ENCODE data around the gene RGS21. TPM values are rescaled to one million over a fixed set of nuclear protein-coding genes. Genes with fewer than 3 reads are reported as not detected.
A peak's percentile ranks its signal among the peaks of the same experiment; 100 is the strongest.

The RGS21 gene
- total and polyA plus RNA-seq, 10 of the 15 experiments (the other 5 are each of a cell fraction or from before 2014, with no cell fraction given): not detected

DNA sequence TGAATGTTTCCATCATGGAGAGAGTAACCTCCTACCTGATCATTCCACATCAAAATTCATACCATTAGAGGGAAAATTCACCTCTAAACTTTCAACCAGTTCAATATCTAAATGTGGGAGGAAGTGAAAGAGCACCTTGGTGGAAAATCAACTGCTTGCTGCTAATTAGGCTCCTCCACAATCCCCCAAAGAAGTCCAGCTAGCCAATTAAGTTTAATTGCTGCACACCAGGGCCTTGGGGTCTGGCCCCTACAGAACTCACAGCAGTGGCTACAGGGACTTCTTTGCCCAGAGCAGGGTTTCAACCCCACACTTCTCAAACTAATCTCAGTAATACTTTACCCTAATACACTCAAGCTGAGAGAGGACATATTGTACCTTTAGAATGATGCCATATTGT is 62.1 kb downstream of the RGS21 start (continued):
- TF ChIP-seq SIX5 (IDR thresholded peaks at IDR 0.05; ENCODE audit: low read depth, low read length, severe bottlenecking) (no peak), EED (IDR thresholded peaks at IDR 0.05; ENCODE audit: low read depth) (no peak), KLF5 (IDR thresholded peaks at IDR 0.05; ENCODE audit: partially characterized antibody) (no peak), IRF4 (IDR thresholded peaks at IDR 0.05; ENCODE audit: low read depth, low read length) (no peak), ETV6 (conservative IDR thresholded peaks at IDR 0.05 in 1 of 2, IDR thresholded peaks at IDR 0.05 in 1 of 2; ENCODE audit: borderline replicate concordance in 1 of 2, low read depth in 1 of 2) (no peak), SREBF1 (IDR thresholded peaks at IDR 0.05; ENCODE audit: low read length) (no peak), HDGF (IDR thresholded peaks at IDR 0.05) (no peak), YY1 (IDR thresholded peaks at IDR 0.05; ENCODE audit: low read depth, low read length) (no peak), SPI1 (IDR thresholded peaks at IDR 0.05; ENCODE audit: borderline replicate concordance, insufficient read depth, low read depth, low read length) (peak; percentile 58; the same call in 1 of the 2 replicates), BACH1 (IDR thresholded peaks at IDR 0.05; ENCODE audit: borderline replicate concordance) (no peak), SUZ12 (IDR thresholded peaks at IDR 0.05; ENCODE audit: unreplicated experiment) (no peak), ZNF24 (IDR thresholded peaks at IDR 0.05) (no peak), IKZF2 (IDR thresholded peaks at IDR 0.05) (peak; percentile 21 to 30; a peak in 1 of 4 replicates), TCF7 (IDR thresholded peaks at IDR 0.05; ENCODE audit: borderline replicate concordance) (no peak)
- TF ChIP-seq, protein P1, sequence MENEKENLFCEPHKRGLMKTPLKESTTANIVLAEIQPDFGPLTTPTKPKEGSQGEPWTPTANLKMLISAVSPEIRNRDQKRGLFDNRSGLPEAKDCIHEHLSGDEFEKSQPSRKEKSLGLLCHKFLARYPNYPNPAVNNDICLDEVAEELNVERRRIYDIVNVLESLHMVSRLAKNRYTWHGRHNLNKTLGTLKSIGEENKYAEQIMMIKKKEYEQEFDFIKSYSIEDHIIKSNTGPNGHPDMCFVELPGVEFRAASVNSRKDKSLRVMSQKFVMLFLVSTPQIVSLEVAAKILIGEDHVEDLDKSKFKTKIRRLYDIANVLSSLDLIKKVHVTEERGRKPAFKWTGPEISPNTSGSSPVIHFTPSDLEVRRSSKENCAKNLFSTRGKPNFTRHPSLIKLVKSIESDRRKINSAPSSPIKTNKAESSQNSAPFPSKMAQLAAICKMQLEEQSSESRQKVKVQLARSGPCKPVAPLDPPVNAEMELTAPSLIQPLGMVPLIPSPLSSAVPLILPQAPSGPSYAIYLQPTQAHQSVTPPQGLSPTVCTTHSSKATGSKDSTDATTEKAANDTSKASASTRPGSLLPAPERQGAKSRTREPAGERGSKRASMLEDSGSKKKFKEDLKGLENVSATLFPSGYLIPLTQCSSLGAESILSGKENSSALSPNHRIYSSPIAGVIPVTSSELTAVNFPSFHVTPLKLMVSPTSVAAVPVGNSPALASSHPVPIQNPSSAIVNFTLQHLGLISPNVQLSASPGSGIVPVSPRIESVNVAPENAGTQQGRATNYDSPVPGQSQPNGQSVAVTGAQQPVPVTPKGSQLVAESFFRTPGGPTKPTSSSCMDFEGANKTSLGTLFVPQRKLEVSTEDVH (IDR thresholded peaks at IDR 0.05; ENCODE audit: low read depth, partially characterized antibody): no peak
- TF ChIP-seq, protein P2, sequence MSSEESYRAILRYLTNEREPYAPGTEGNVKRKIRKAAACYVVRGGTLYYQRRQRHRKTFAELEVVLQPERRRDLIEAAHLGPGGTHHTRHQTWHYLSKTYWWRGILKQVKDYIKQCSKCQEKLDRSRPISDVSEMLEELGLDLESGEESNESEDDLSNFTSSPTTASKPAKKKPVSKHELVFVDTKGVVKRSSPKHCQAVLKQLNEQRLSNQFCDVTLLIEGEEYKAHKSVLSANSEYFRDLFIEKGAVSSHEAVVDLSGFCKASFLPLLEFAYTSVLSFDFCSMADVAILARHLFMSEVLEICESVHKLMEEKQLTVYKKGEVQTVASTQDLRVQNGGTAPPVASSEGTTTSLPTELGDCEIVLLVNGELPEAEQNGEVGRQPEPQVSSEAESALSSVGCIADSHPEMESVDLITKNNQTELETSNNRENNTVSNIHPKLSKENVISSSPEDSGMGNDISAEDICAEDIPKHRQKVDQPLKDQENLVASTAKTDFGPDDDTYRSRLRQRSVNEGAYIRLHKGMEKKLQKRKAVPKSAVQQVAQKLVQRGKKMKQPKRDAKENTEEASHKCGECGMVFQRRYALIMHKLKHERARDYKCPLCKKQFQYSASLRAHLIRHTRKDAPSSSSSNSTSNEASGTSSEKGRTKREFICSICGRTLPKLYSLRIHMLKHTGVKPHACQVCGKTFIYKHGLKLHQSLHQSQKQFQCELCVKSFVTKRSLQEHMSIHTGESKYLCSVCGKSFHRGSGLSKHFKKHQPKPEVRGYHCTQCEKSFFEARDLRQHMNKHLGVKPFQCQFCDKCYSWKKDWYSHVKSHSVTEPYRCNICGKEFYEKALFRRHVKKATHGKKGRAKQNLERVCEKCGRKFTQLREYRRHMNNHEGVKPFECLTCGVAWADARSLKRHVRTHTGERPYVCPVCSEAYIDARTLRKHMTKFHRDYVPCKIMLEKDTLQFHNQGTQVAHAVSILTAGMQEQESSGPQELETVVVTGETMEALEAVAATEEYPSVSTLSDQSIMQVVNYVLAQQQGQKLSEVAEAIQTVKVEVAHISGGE (CRISPR knock-in tag; IDR thresholded peaks at IDR 0.05): no peak
- TF ChIP-seq, protein P3, sequence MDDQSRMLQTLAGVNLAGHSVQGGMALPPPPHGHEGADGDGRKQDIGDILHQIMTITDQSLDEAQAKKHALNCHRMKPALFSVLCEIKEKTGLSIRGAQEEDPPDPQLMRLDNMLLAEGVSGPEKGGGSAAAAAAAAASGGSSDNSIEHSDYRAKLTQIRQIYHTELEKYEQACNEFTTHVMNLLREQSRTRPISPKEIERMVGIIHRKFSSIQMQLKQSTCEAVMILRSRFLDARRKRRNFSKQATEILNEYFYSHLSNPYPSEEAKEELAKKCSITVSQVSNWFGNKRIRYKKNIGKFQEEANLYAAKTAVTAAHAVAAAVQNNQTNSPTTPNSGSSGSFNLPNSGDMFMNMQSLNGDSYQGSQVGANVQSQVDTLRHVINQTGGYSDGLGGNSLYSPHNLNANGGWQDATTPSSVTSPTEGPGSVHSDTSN (IDR thresholded peaks at IDR 0.05; ENCODE audit: insufficient replicate concordance, low read depth, low read length): no peak
- TF ChIP-seq, protein P4, sequence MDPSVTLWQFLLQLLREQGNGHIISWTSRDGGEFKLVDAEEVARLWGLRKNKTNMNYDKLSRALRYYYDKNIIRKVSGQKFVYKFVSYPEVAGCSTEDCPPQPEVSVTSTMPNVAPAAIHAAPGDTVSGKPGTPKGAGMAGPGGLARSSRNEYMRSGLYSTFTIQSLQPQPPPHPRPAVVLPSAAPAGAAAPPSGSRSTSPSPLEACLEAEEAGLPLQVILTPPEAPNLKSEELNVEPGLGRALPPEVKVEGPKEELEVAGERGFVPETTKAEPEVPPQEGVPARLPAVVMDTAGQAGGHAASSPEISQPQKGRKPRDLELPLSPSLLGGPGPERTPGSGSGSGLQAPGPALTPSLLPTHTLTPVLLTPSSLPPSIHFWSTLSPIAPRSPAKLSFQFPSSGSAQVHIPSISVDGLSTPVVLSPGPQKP (IDR thresholded peaks at IDR 0.05; ENCODE audit: low read depth, low read length): no peak
- TF ChIP-seq, protein P5, sequence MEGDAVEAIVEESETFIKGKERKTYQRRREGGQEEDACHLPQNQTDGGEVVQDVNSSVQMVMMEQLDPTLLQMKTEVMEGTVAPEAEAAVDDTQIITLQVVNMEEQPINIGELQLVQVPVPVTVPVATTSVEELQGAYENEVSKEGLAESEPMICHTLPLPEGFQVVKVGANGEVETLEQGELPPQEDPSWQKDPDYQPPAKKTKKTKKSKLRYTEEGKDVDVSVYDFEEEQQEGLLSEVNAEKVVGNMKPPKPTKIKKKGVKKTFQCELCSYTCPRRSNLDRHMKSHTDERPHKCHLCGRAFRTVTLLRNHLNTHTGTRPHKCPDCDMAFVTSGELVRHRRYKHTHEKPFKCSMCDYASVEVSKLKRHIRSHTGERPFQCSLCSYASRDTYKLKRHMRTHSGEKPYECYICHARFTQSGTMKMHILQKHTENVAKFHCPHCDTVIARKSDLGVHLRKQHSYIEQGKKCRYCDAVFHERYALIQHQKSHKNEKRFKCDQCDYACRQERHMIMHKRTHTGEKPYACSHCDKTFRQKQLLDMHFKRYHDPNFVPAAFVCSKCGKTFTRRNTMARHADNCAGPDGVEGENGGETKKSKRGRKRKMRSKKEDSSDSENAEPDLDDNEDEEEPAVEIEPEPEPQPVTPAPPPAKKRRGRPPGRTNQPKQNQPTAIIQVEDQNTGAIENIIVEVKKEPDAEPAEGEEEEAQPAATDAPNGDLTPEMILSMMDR (IDR thresholded peaks at IDR 0.05 in 2 of 3, conservative IDR thresholded peaks at IDR 0.05 in 1 of 3; ENCODE audit: control insufficient read depth in 2 of 3, extremely low read depth in 1 of 3, insufficient read depth in 1 of 3, low read depth in 3 of 3, low read length in 3 of 3): no peak

All from GM12878 (cell line).